Naive thymus-derived CD8-positive, alpha-beta T cell (primary cell): Measurements from ENCODE around the gene UBASH3A. TPM values are rescaled to one million over a fixed set of nuclear protein-coding genes. Genes with fewer than 3 reads are reported as not detected.

Source experiments
- ATAC-seq, 2 donors: fragments of 150-1000 bp; cut with Tn5 transposase in 1 of 2; sonication (Bioruptor Pico), chemical (Tn5 transposase) in 1 of 2; 1 replicate in 1 of 2; 2 replicates in 1 of 2; pipeline ENCODE4 v1.10.0; 2021; ENCODE audit warnings: mild to moderate bottlenecking in 2 of 2, moderate library complexity in 2 of 2
- POLR2A ChIA-PET: fragments of 350-600 bp; sonication (Branson Sonifier 250); formaldehyde crosslinking; loops from one replicate; lab custom pipeline; 2021; ENCODE audit warnings: antibody characterized with exemption; lab: Charles Lee
- DNase-seq, 10 donors: peaks; one replicate each; pipeline versions ENCODE4 v3.0.0 to v3.0.0-alpha.2; 2020 to 2022
- H3K27ac Mint-ChIP-seq, 10 donors: one replicate each; pipeline ENCODE4 v1.8.0; 2020 to 2022; ENCODE audit warnings: mild to moderate bottlenecking in 10 of 10, mixed read lengths in 10 of 10, moderate library complexity in 4 of 10, inconsistent platforms in 1 of 10
- H3K27me3 Mint-ChIP-seq, 5 donors: one replicate each; pipeline ENCODE4 v1.8.0; 2021 to 2022; ENCODE audit warnings: mixed read lengths in 5 of 5
- H3K36me3 Mint-ChIP-seq, 3 donors: one replicate each; pipeline ENCODE4 v1.8.0; 2020 to 2022; ENCODE audit warnings: mixed read lengths in 3 of 3, mild to moderate bottlenecking in 2 of 3, inconsistent platforms in 1 of 3
- H3K4me1 Mint-ChIP-seq, 4 donors: one replicate each; pipeline ENCODE4 v1.8.0; 2021 to 2022; ENCODE audit warnings: mixed read lengths in 4 of 4
- H3K4me3 Mint-ChIP-seq, 10 donors: one replicate each; pipeline ENCODE4 v1.8.0; 2020 to 2022; ENCODE audit warnings: mild to moderate bottlenecking in 10 of 10, mixed read lengths in 10 of 10, moderate library complexity in 6 of 10, inconsistent platforms in 1 of 10
- H3K9me3 Mint-ChIP-seq, 9 donors: one replicate each; pipeline ENCODE4 v1.8.0; 2020 to 2022; ENCODE audit warnings: mixed read lengths in 9 of 9, mild to moderate bottlenecking in 3 of 9, inconsistent platforms in 1 of 9, moderate library complexity in 1 of 9
- polyA plus RNA-seq, 3 donors: library from polyadenylated mRNA; unstranded; fragments of 300-500 nt; fragmentation: Illumina TruSeq; gene quantifications; one replicate each; pipeline ENCODE4 v1.2.3, GENCODE V29; 2021
- total RNA-seq, 8 experiments: library from RNA in 2 of 8; stranded (reverse) in 2 of 8; gene quantifications; one replicate each; pipeline ENCODE4 v1.2.3 and lab custom pipeline; 2021 to 2026

The UBASH3A gene
- total and polyA plus RNA-seq, 5 experiments from 2014 or later = 32.8 to 99.6 (median 75.3) TPM

- H3K4me3 Mint-ChIP-seq = no peak overlapping the region
- H3K9me3 Mint-ChIP-seq = no peaks in the 10 kb centered on the region
- POLR2A ChIA-PET = no interaction called here
Observed at GRCh38 chr21:42475526-42476387, 72.1 kb downstream of the UBASH3A start.

GRCh38 chr21:42476388-42477331, 73.0 kb downstream of the UBASH3A start:
- Mint-ChIP-seq H3K9me3 (no peaks in the 10 kb centered on the region), H3K27me3 (no peaks in the 10 kb centered on the region), H3K36me3 (no peaks in the 10 kb centered on the region), H3K4me1 (peaks cover 0 to 3% (median 0%) of the 10 kb centered on the region in 4 donors), H3K4me3 (no peak overlapping the region), H3K27ac (peak overlapping the region in 1 of 10 donors; percentile 55)
- POLR2A ChIA-PET = interaction anchor here (1.3 kb wide), 1 partner anchor 15 kb away, joined by 4 read pairs; no protein-coding TSS in a partner anchor
- DNase-seq = no peak
- ATAC-seq = no peak

More at GRCh38 chr21:42475526-42476387, 72.1 kb downstream of the UBASH3A start:
- DNase-seq = no peak
- peak overlapping the region in 2 of 10 donors; percentile 52 to 77 for H3K27ac Mint-ChIP-seq
- H3K27me3 Mint-ChIP-seq = no peaks in the 10 kb centered on the region
- H3K4me1 Mint-ChIP-seq = peaks cover 0 to 3% (median 0%) of the 10 kb centered on the region in 4 donors
- ATAC-seq = no peak
- H3K36me3 Mint-ChIP-seq = no peaks in the 10 kb centered on the region

DNA sequence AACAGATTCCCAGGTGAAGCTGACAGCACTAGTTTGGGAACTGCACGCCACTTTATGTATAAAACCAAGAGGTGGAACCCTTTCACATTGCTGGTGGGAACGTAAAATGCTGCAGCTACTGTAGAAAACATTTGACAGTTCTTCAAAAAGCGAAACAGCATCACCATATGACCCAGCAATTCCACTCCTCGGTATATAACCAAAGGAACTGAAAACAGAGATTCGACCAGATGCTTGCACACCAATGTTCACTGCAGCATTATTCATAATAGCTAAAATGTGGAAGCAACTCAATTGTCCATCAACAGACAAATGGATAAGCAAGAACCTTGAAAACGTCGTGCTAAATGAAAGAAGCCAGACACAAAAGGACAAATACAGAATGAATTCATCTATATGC, 74.8 kb downstream of the UBASH3A start:
- Mint-ChIP-seq H3K9me3 (no peaks in the 10 kb centered on the region), H3K4me3 (no peak overlapping the region), H3K27me3 (no peaks in the 10 kb centered on the region), H3K27ac (no peak overlapping the region), H3K36me3 (no peaks in the 10 kb centered on the region), H3K4me1 (peaks cover 0 to 3% (median 0%) of the 10 kb centered on the region in 4 donors)
- ATAC-seq = no peak
- no peak for DNase-seq
- POLR2A ChIA-PET = interaction anchor here (0.6 kb wide), 1 partner anchor 28 kb away, joined by 3 read pairs; no protein-coding TSS in a partner anchor

DNA sequence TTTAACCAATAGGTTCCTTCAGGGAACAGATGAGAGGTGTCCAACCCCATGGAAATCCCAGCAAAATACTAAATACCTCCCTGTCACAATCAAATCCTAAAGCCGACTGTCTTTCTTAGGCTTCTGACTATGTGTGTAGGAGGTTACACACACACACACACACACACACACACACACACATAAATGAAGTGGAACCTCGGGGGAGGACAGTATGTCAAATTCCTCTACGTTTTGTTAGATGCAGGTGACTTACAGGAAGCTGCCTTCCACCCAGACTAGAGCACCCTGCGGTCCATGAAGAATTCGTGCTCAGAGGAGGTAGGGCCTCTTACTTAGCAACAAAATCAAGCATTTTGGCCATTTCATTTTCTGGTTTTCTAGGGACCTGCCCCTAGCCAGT, 75.9 kb downstream of the UBASH3A start:
- H3K9me3 Mint-ChIP-seq = no peaks in the 10 kb centered on the region
- H3K36me3 Mint-ChIP-seq = no peaks in the 10 kb centered on the region
- no peak overlapping the region for H3K27ac Mint-ChIP-seq
- POLR2A ChIA-PET = no interaction called here
- DNase-seq (no peak), ATAC-seq (no peak)
- H3K4me3 Mint-ChIP-seq = no peak overlapping the region
- H3K4me1 Mint-ChIP-seq = peaks cover 0 to under 1% (median 0%) of the 10 kb centered on the region in 4 donors
- no peaks in the 10 kb centered on the region for H3K27me3 Mint-ChIP-seq

GRCh38 chr21:42480736-42481135, 77.0 kb downstream of the UBASH3A start:
- Mint-ChIP-seq H3K27ac (peak overlapping the region in 1 of 10 donors; percentile 27), H3K27me3 (no peaks in the 10 kb centered on the region), H3K9me3 (no peaks in the 10 kb centered on the region), H3K4me3 (no peak overlapping the region), H3K36me3 (no peaks in the 10 kb centered on the region), H3K4me1 (no peaks in the 10 kb centered on the region)
- POLR2A ChIA-PET = interaction anchor here (0.6 kb wide), 1 partner anchor 8 kb away, joined by 4 read pairs; no protein-coding TSS in a partner anchor
- no peak for DNase-seq
- ATAC-seq = no peak

- no peaks in the 10 kb centered on the region for H3K27me3 Mint-ChIP-seq
- no peak overlapping the region for H3K27ac Mint-ChIP-seq
- POLR2A ChIA-PET = no interaction called here
- no peaks in the 10 kb centered on the region for H3K4me1 Mint-ChIP-seq
- no peaks in the 10 kb centered on the region for H3K9me3 Mint-ChIP-seq
- no peak overlapping the region for H3K4me3 Mint-ChIP-seq
- no peak for DNase-seq
- ATAC-seq = no peak
- no peaks in the 10 kb centered on the region for H3K36me3 Mint-ChIP-seq
Observed at GRCh38 chr21:42481169-42481568, 77.5 kb downstream of the UBASH3A start.

DNA sequence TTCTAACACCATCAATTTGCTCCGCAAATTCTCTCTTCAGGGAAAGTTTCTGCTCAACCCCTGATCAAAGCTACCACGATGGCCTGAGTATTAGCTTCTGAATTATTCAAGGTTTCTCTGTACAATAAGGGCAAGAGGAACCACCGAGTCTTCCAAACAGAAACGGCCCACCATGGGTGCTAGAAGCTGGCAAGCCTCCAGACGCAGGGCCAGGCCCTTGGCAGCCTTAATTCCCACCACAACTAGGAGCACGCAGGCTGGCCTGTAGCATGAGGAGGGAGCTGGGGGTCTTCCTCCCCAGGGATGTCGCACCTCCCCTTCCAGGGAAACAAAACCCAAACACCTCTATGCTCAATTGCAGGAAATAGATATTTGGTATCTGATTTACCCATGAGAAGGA, 81.3 kb downstream of the UBASH3A start:
- POLR2A ChIA-PET = no interaction called here
- ATAC-seq = no peak
- Mint-ChIP-seq H3K36me3 (no peaks in the 10 kb centered on the region), H3K27me3 (peaks cover 0 to 10% (median 3%) of the 10 kb centered on the region in 5 donors), H3K4me1 (peaks cover 0 to 3% (median 0%) of the 10 kb centered on the region in 4 donors), H3K27ac (no peak overlapping the region), H3K9me3 (no peaks in the 10 kb centered on the region), H3K4me3 (no peak overlapping the region)
- no peak for DNase-seq

- Mint-ChIP-seq H3K27ac (peak overlapping the region in 2 of 10 donors; percentile 5 to 33), H3K9me3 (no peaks in the 10 kb centered on the region), H3K4me3 (no peak overlapping the region), H3K36me3 (no peaks in the 10 kb centered on the region), H3K27me3 (peaks cover 0 to 10% (median 3%) of the 10 kb centered on the region in 5 donors), H3K4me1 (peaks cover 0 to 3% (median under 1%) of the 10 kb centered on the region in 4 donors)
- POLR2A ChIA-PET = no interaction called here
- no peak for DNase-seq
- ATAC-seq = no peak
Observed at GRCh38 chr21:42486072-42486471, 82.4 kb downstream of the UBASH3A start.

- no peaks in the 10 kb centered on the region for H3K36me3 Mint-ChIP-seq
- H3K4me3 Mint-ChIP-seq = no peak overlapping the region
- POLR2A ChIA-PET = no interaction called here
- H3K27ac Mint-ChIP-seq = peak overlapping the region in 3 of 10 donors; percentile 15 to 79 (median 33)
- no peak for DNase-seq
- H3K27me3 Mint-ChIP-seq = peaks cover 0 to 10% (median 3%) of the 10 kb centered on the region in 5 donors
- no peak for ATAC-seq
- peaks cover 0 to 3% (median under 1%) of the 10 kb centered on the region in 4 donors for H3K4me1 Mint-ChIP-seq
- no peaks in the 10 kb centered on the region for H3K9me3 Mint-ChIP-seq
Observed at GRCh38 chr21:42486531-42486930, 82.8 kb downstream of the UBASH3A start.

DNA sequence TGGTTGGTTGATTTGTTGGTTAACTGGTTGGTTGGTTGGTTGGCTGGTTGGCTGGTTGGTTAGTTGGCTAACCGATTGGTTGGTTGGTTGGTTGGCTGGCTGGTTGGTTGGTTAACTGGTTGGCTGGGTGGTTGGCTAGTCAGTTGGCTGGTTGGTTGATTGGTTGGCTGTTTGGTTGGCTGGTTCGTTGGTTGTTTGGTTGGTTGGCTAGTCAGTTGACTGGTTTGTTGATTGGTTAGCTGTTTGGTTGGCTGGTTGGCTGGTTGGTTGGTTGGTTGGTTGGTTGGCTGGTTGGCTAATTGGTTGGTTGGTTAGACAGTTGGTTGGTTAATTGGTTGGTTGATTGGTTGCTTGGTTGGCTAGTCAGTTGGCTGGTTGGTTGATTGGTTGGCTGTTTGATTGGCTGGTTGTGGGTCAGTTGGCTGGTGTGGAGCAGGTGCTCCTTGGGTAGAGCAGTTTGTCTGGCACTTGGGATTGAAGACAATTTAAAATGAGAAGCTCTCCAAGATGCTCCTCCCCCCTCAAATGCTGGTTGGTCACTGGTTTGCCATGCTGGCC, 85.4 kb downstream of the UBASH3A start:
- Mint-ChIP-seq H3K4me3 (no peak overlapping the region), H3K4me1 (peaks cover 0 to 3% (median 2%) of the 10 kb centered on the region in 4 donors), H3K36me3 (no peaks in the 10 kb centered on the region), H3K9me3 (no peaks in the 10 kb centered on the region), H3K27ac (no peak overlapping the region), H3K27me3 (peaks cover 0 to 10% (median 3%) of the 10 kb centered on the region in 5 donors)
- POLR2A ChIA-PET = no interaction called here
- ATAC-seq = no peak
- no peak for DNase-seq

DNA sequence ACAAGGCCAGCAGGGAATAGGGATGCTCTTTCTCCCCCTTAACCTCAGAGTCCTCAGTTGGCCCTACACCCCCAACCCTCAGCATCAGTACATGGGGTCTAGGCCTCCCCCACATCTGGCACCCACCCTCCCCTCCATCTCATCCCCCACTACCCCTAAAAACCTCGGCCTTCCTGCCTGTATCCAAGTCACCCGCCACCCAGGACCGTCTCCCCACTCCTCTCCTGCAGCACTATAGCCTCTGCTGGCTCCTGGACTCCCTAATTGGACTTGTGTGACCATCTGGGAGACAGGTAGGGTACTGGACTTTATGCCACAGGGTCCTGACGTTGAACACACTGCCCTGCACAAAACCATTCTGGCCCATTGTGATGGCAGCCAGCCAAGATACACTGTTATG, 86.3 kb downstream of the UBASH3A start:
- peaks cover 0 to 10% (median 3%) of the 10 kb centered on the region in 5 donors for H3K27me3 Mint-ChIP-seq
- H3K9me3 Mint-ChIP-seq = no peaks in the 10 kb centered on the region
- peaks cover 0 to 3% (median 2%) of the 10 kb centered on the region in 4 donors for H3K4me1 Mint-ChIP-seq
- no peaks in the 10 kb centered on the region for H3K36me3 Mint-ChIP-seq
- no peak overlapping the region for H3K4me3 Mint-ChIP-seq
- H3K27ac Mint-ChIP-seq = no peak overlapping the region
- DNase-seq (no peak), ATAC-seq (no peak)
- POLR2A ChIA-PET = no interaction called here

DNA sequence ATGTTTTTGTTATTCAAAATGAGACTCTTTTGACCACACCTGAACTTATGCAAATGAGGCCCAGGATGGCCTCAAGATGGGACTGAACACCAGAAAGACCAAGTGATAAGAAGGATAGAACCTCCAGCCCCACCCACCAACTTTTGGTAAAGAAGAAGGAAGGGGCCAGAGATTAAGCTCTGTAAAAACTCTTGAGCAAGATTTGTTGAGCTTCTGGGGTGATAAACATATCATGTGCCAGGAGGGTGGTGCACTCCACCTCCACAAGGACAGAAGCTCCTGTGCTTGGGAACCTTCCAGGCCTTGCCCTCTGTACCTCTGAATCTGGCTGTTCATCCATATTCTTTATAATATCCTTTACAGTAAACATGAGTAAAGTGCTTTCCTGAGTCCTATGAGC, 87.0 kb downstream of the UBASH3A start:
- H3K36me3 Mint-ChIP-seq = no peaks in the 10 kb centered on the region
- POLR2A ChIA-PET = no interaction called here
- ATAC-seq = no peak

More for the DNA sequence above, 87.0 kb downstream of the UBASH3A start:
- H3K27me3 Mint-ChIP-seq = peaks cover 0 to 10% (median 3%) of the 10 kb centered on the region in 5 donors
- no peak overlapping the region for H3K27ac Mint-ChIP-seq
- peaks cover 2 to 6% (median 4%) of the 10 kb centered on the region in 4 donors for H3K4me1 Mint-ChIP-seq
- no peak for DNase-seq
- H3K4me3 Mint-ChIP-seq = no peak overlapping the region
- no peaks in the 10 kb centered on the region for H3K9me3 Mint-ChIP-seq
